Gastrocnemius medialis (tissue), 4 donors: ENCODE data around the gene POLD3. TPM values are rescaled to one million over a fixed set of nuclear protein-coding genes. Genes with fewer than 3 reads are reported as not detected.

Source experiments
- ATAC-seq, 2 donors: fragments of 150-250 bp; one replicate each; pipeline ENCODE4 v1.9.1; 2016
- DNase-seq, 2 donors: peaks; one replicate each; pipeline ENCODE4 v3.0.0-alpha.2; 2019
- H3K27ac ChIP-seq, 4 donors: fragments of 200-600 bp; sonication (generic); 1 replicate in 1 of 4; 2 replicates in 3 of 4; pipeline ENCODE4 v1.5.1; 2016 to 2018; ENCODE audit warnings: mild to moderate bottlenecking in 2 of 4, moderate library complexity in 1 of 4
- H3K27me3 ChIP-seq, 3 donors: fragments of 200-600 bp; sonication (generic) in 2 of 3; 1 replicate in 1 of 3; 2 replicates in 2 of 3; pipeline versions ENCODE4 v1.5.1 to v1.6.0; 2016 to 2019; ENCODE audit warnings: mild to moderate bottlenecking in 1 of 3, moderate library complexity in 1 of 3
- H3K36me3 ChIP-seq, 2 donors: fragments of 200-600 bp; sonication (generic) in 1 of 2; one replicate each; pipeline ENCODE4 v1.5.1; 2017 to 2018
- H3K4me1 ChIP-seq, 2 donors: fragments of 200-600 bp; sonication (generic) in 1 of 2; one replicate each; pipeline ENCODE4 v1.5.1; 2016 to 2017; ENCODE audit warnings: mild to moderate bottlenecking in 2 of 2
- H3K4me3 ChIP-seq, 4 donors: fragments of 200-600 bp; sonication (generic) in 3 of 4; 1 replicate in 1 of 4; 2 replicates in 3 of 4; pipeline ENCODE4 v1.5.1; 2016 to 2019; ENCODE audit warnings: mild to moderate bottlenecking in 2 of 4
- H3K9me3 ChIP-seq, 3 donors: fragments of 200-600 bp; sonication (generic) in 2 of 3; 1 replicate in 1 of 3; 2 replicates in 2 of 3; pipeline ENCODE4 v1.5.1; 2016 to 2019
- POLR2A ChIP-seq, 2 donors: fragments of 450-650 bp; IDR thresholded peaks; one replicate each; pipeline ENCODE4 v1.6.1; 2017; ENCODE audit warnings: antibody characterized with exemption in 2 of 2, mild to moderate bottlenecking in 2 of 2, moderate library complexity in 2 of 2
- in situ Hi-C, 4 donors: fragments of 200-750 bp; cut with MboI; loops; one replicate each; pipeline versions ENCODE4 v1.15.0 to v1.8.0; 2017; ENCODE audit warnings: low sequenced_read_pairs in 4 of 4
- intact Hi-C: fragments of 100-400 bp; cut with DNase I; formaldehyde crosslinking; loops from one replicate; pipeline ENCODE4 v1.15.1; 2023; ENCODE audit warnings: low total_unique reads
- total RNA-seq, 4 donors: library from RNA; depleted of rRNA; stranded (reverse); fragments of >200 nt; gene quantifications; one replicate each; pipeline versions ENCODE4 v1.1.0 to v1.2.3, GENCODE V29; 2016
- TF ChIP-seq, protein P1 (sequence below), 5 experiments: fragments of 450-650 bp in 3 of 5; fragments of 200-600 bp in 2 of 5; sonication (generic) in 2 of 5; IDR thresholded peaks in 4 of 5; conservative IDR thresholded peaks in 1 of 5; 1 replicate in 4 of 5; 2 replicates in 1 of 5; pipeline ENCODE4 v1.5.1; 2016 to 2019; ENCODE audit warnings: antibody characterized with exemption in 5 of 5, mild to moderate bottlenecking in 3 of 5, moderate library complexity in 3 of 5

POLD3 gene
- total RNA-seq, 4 donors from 2014 or later: 4.6 to 6.4 (median 5.8) TPM

DNA sequence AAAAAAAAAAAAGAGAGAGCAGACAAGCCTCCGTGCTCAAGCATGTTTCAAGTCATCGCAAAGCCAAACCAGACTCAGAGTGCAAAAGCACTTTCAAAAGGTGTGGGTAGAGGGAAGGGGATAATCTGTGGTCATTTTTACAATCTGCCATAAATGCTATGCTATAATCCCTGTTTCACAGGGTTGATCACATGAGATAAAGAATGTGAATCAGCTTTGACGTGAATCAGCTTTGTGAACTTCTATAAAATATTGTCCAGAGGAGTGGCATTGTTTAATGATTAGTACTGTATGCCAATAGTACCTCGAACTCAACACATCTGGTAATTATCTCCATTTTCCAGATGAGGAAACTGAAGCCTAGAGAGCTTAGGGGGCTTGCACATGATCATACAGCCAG lies 20.0 kb upstream of the POLD3 start:
- in situ Hi-C loops (loop anchor here in 2 of 4 donors (5.0 to 10.0 kb wide), 2 partner anchors 115 to 188 kb away; no protein-coding TSS in a partner anchor), intact Hi-C loops (no loop called here)
- no peak for ATAC-seq

DNA sequence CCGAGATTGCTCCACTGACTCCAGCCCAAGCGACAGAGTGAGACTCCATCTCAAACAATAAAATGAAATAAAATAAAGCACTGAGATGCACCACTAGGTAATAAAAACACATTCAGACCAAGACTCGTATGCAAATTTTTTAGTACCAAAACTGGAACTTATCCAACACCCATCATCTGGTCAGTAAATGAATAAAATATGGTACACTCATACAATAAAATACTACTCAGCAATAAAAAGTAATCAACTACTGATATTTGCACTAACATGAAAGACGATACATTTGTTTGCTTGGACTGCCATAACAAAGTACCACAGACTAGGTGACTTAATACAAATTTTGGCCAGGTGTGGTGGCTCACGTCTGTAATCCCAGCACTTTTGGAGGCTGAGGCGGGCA lies 17.8 kb upstream of the POLD3 start:
- no peaks in the 10 kb centered on the region for H3K36me3 ChIP-seq
- no peaks in the 10 kb centered on the region for H3K27me3 ChIP-seq
- TF ChIP-seq, protein P1, sequence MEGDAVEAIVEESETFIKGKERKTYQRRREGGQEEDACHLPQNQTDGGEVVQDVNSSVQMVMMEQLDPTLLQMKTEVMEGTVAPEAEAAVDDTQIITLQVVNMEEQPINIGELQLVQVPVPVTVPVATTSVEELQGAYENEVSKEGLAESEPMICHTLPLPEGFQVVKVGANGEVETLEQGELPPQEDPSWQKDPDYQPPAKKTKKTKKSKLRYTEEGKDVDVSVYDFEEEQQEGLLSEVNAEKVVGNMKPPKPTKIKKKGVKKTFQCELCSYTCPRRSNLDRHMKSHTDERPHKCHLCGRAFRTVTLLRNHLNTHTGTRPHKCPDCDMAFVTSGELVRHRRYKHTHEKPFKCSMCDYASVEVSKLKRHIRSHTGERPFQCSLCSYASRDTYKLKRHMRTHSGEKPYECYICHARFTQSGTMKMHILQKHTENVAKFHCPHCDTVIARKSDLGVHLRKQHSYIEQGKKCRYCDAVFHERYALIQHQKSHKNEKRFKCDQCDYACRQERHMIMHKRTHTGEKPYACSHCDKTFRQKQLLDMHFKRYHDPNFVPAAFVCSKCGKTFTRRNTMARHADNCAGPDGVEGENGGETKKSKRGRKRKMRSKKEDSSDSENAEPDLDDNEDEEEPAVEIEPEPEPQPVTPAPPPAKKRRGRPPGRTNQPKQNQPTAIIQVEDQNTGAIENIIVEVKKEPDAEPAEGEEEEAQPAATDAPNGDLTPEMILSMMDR (IDR thresholded peaks at IDR 0.05 in 4 of 5, conservative IDR thresholded peaks at IDR 0.05 in 1 of 5): no peak
- TF ChIP-seq POLR2A (IDR thresholded peaks at IDR 0.05): no peak
- no peak overlapping the region for H3K4me3 ChIP-seq
- no peak overlapping the region for H3K27ac ChIP-seq
- ATAC-seq (no peak), DNase-seq (no peak)
- intact Hi-C loops: no loop called here
- in situ Hi-C loops: loop anchor here in 2 of 4 donors (5.0 to 10.0 kb wide), 2 partner anchors 117 to 190 kb away; no protein-coding TSS in a partner anchor
- no peaks in the 10 kb centered on the region for H3K9me3 ChIP-seq
- no peaks in the 10 kb centered on the region for H3K4me1 ChIP-seq

More for the DNA sequence above, 20.0 kb upstream of the POLD3 start:
- Histone ChIP-seq H3K27ac (no peak overlapping the region), H3K4me3 (no peak overlapping the region), H3K36me3 (no peaks in the 10 kb centered on the region), H3K9me3 (no peaks in the 10 kb centered on the region), H3K4me1 (no peaks in the 10 kb centered on the region), H3K27me3 (no peaks in the 10 kb centered on the region)
- DNase-seq: no peak
- TF ChIP-seq POLR2A (IDR thresholded peaks at IDR 0.05): no peak
- TF ChIP-seq, protein P1 (IDR thresholded peaks at IDR 0.05 in 4 of 5, conservative IDR thresholded peaks at IDR 0.05 in 1 of 5): no peak

DNA sequence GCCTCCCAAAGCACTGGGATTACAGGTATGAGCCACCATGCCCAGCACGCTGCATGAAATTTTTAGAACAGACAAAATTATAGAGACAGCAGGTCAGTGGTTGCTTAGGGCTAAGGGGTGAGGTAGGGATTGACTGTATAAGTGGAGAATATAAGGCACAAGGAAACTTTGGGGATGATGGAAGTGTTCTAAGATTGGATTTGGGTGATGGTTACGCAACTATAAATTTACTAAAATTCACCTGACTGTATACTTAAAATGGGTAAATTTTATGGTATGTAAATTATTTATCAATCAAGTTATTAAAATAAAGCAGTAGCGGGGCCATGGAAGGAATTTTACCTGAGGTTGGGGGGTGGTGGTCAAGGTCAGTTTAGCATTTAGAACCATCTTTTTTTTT lies 16.4 kb upstream of the POLD3 start:
- H3K4me3 ChIP-seq: no peak overlapping the region
- no peaks in the 10 kb centered on the region for H3K4me1 ChIP-seq
- H3K27me3 ChIP-seq: no peaks in the 10 kb centered on the region
- no peaks in the 10 kb centered on the region for H3K36me3 ChIP-seq
- H3K9me3 ChIP-seq: no peaks in the 10 kb centered on the region
- H3K27ac ChIP-seq: no peak overlapping the region
- DNase-seq (no peak), ATAC-seq (no peak)
- in situ Hi-C loops (loop anchor here in 1 of 4 donors (10.0 kb wide), 1 partner anchor 191 kb away; no protein-coding TSS in a partner anchor), intact Hi-C loops (no loop called here)
- TF ChIP-seq POLR2A (IDR thresholded peaks at IDR 0.05): no peak

DNA sequence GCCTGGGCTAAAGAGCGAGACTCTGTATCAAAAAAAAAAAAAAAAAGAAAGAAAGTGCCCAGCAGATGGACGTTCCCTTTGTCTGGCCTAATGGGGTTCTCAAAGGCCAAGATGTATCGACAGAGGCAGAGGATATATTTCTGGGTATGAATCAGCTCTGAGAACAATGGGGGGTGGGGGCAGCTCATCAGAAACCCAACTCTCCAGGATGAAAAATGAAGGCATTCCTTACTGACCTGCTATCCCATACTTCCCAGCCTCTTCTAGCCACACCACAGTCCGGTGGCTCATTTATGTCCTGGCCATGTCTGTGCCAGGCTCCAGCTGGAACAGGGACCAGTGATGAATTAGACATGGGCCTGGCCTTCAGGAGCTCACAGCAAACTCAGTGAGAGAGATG lies 15.2 kb upstream of the POLD3 start:
- Histone ChIP-seq H3K27me3 (no peaks in the 10 kb centered on the region), H3K4me3 (no peak overlapping the region), H3K27ac (no peak overlapping the region), H3K9me3 (no peaks in the 10 kb centered on the region), H3K4me1 (no peaks in the 10 kb centered on the region), H3K36me3 (no peaks in the 10 kb centered on the region)
- in situ Hi-C loops (loop anchor here in 1 of 4 donors (10.0 kb wide), 1 partner anchor 192 kb away; no protein-coding TSS in a partner anchor), intact Hi-C loops (no loop called here)
- no peak for DNase-seq
- no peak for TF ChIP-seq POLR2A (IDR thresholded peaks at IDR 0.05)
- ATAC-seq: no peak

DNA sequence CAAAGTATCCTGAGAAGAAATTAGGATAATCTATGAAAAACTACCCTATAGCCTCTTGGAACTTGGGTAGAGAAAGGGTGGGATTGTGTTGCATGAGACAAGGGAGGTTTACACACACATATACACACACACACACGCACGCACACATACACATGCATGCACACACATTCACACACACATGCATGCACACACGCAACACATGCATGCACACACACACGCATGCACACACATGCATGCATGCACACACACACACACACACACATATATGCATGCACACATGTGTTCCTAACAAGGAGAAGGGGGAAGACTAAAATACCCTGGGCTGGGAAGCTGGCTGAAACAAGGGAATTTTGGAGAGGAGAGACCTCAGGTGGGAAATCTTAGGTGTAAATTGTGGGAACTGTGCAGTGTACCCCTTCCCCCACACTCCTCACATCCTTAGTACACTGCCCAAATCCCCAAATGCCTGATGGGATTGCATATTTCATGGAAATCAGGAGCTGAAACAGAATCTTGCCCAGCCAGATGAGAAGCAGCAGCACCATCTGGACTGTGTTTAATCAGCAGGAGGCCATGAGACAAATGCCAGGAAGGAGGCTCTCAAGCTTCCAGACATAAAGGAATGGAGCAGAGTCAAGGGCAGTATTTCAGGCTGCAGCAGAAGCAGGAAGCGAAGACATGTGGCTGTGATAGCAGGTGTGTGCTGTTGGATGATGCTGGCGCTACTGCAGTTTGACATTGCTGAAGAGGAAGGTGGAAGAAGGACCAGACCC lies 14.6 kb upstream of the POLD3 start:
- no peaks in the 10 kb centered on the region for H3K27me3 ChIP-seq

More for the DNA sequence above, 14.6 kb upstream of the POLD3 start:
- in situ Hi-C loops: loop anchor here in 1 of 4 donors (10.0 kb wide), 1 partner anchor 193 kb away; no protein-coding TSS in a partner anchor
- Histone ChIP-seq H3K27ac (no peak overlapping the region), H3K9me3 (no peaks in the 10 kb centered on the region), H3K4me1 (no peaks in the 10 kb centered on the region), H3K36me3 (no peaks in the 10 kb centered on the region), H3K4me3 (no peak overlapping the region)
- intact Hi-C loops: no loop called here
- TF ChIP-seq, protein P1 (IDR thresholded peaks at IDR 0.05 in 4 of 5, conservative IDR thresholded peaks at IDR 0.05 in 1 of 5): no peak
- TF ChIP-seq POLR2A (IDR thresholded peaks at IDR 0.05): no peak
- ATAC-seq (no peak), DNase-seq (no peak)
